ENCODE results near the gene CP.

CP gene

GRCh38 chr3:149181182-149181581 lies 40.4 kb downstream of the CP start:
- Mint-ChIP-seq H3K9me3 (no peaks in the 10 kb centered on the region), H3K27me3 (no peaks in the 10 kb centered on the region), H3K4me1 (peaks cover 0 to 3% of the 10 kb centered on the region in 2 donors)

GRCh38 chr3:149180057-149180573 lies 41.5 kb downstream of the CP start:
- no peak overlapping the region for H3K4me3 Mint-ChIP-seq
- no peak for ATAC-seq (replicated peaks)
- no peak for DNase-seq

More at GRCh38 chr3:149181182-149181581, 40.4 kb downstream of the CP start:
- peaks cover 8 to 24% of the 10 kb centered on the region in 2 donors for H3K36me3 Mint-ChIP-seq
- no peak overlapping the region for H3K4me3 Mint-ChIP-seq
- ATAC-seq (replicated peaks), result no peak
- DNase-seq, result no peak
- H3K27ac Mint-ChIP-seq, result no peak overlapping the region

GRCh38 chr3:149179220-149179619 lies 42.4 kb downstream of the CP start:
- no peak for DNase-seq
- Mint-ChIP-seq H3K9me3 (no peaks in the 10 kb centered on the region), H3K4me1 (peaks cover 4 to 13% of the 10 kb centered on the region in 2 donors), H3K27ac (no peak overlapping the region), H3K4me3 (no peak overlapping the region), H3K27me3 (no peaks in the 10 kb centered on the region), H3K36me3 (peaks cover 11 to 20% of the 10 kb centered on the region in 2 donors)
- no peak for ATAC-seq (replicated peaks)

More at GRCh38 chr3:149180057-149180573, 41.5 kb downstream of the CP start:
- Mint-ChIP-seq H3K36me3 (peaks cover 9 to 20% of the 10 kb centered on the region in 2 donors), H3K27ac (no peak overlapping the region), H3K27me3 (no peaks in the 10 kb centered on the region), H3K4me1 (peaks cover 2 to 4% of the 10 kb centered on the region in 2 donors), H3K9me3 (no peaks in the 10 kb centered on the region)

DNA sequence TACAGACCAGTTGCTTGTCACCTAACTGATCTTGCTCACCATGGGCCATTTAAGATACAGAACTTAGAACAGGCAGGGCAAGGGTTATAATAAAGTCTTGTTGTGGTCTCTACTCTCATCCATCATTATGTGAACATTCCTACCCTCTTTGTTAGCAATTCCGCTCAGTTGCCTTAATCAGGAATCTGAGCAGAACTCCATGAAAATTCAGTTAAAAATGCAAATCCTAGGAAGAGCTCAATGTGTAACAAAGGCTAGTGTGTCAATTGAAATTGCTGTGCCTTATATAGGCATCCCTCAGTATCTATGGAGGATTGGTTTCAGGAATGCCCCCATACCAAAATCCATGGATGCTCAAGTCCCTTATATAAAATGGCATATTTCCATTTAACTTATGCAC lies 44.5 kb downstream of the CP start:
- ATAC-seq (replicated peaks), result no peak

GRCh38 chr3:149174901-149175300 lies 46.7 kb downstream of the CP start:
- no peaks in the 10 kb centered on the region for H3K9me3 Mint-ChIP-seq
- H3K4me1 Mint-ChIP-seq, result peaks cover 4 to 15% of the 10 kb centered on the region in 2 donors
- ATAC-seq (replicated peaks), result peak; percentile 77 to 82
- H3K27me3 Mint-ChIP-seq, result no peaks in the 10 kb centered on the region
- H3K36me3 Mint-ChIP-seq, result peaks cover 27 to 36% of the 10 kb centered on the region in 2 donors
- no peak overlapping the region for H3K4me3 Mint-ChIP-seq
- H3K27ac Mint-ChIP-seq, result peak overlapping the region; percentile 26
- no peak for DNase-seq

More for the DNA sequence above, 44.5 kb downstream of the CP start:
- no peak for DNase-seq
- Mint-ChIP-seq H3K9me3 (no peaks in the 10 kb centered on the region), H3K4me1 (peaks cover 4 to 15% of the 10 kb centered on the region in 2 donors), H3K36me3 (peaks cover 16 to 28% of the 10 kb centered on the region in 2 donors), H3K27me3 (no peaks in the 10 kb centered on the region), H3K27ac (no peak overlapping the region), H3K4me3 (no peak overlapping the region)

- DNase-seq (no peak), ATAC-seq (replicated peaks) (no peak)
- Mint-ChIP-seq H3K4me1 (peaks cover 7 to 15% of the 10 kb centered on the region in 2 donors), H3K9me3 (no peaks in the 10 kb centered on the region), H3K36me3 (peaks cover 37 to 48% of the 10 kb centered on the region in 2 donors), H3K27ac (no peak overlapping the region), H3K27me3 (no peaks in the 10 kb centered on the region), H3K4me3 (no peak overlapping the region)
These were observed 51.0 kb downstream of the CP start for GRCh38 chr3:149170672-149171071.

DNA sequence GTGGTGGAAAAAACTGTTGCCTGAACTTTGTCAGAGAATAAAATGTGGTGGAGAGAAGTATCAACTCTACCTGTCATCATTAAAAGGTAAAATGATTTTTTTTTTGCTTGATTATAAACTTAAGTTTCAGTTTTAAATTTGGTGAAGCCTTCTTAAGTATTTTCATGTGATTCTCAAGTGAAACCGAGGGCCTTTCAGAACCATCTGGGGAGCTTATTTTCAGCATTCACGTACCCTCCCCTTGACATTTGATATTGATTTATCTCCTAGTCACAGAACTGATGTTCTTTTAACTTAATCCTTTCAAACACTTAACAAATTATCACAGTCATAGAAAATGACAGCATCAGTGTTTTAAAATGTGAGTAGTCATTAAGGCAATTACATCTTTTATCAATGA lies 53.7 kb downstream of the CP start:
- Mint-ChIP-seq H3K4me1 (peaks cover 0 to 9% of the 10 kb centered on the region in 2 donors), H3K36me3 (peaks cover 38 to 43% of the 10 kb centered on the region in 2 donors), H3K27me3 (no peaks in the 10 kb centered on the region), H3K9me3 (no peaks in the 10 kb centered on the region), H3K27ac (no peak overlapping the region), H3K4me3 (no peak overlapping the region)
- no peak for DNase-seq
- no peak for ATAC-seq (replicated peaks)

- H3K27ac Mint-ChIP-seq, result no peak overlapping the region
- no peak overlapping the region for H3K4me3 Mint-ChIP-seq
- H3K9me3 Mint-ChIP-seq, result no peaks in the 10 kb centered on the region
- ATAC-seq (replicated peaks) (no peak), DNase-seq (no peak)
- peaks cover 0 to 9% of the 10 kb centered on the region in 2 donors for H3K4me1 Mint-ChIP-seq
- H3K27me3 Mint-ChIP-seq, result no peaks in the 10 kb centered on the region
- H3K36me3 Mint-ChIP-seq, result peaks cover 35 to 44% of the 10 kb centered on the region in 2 donors
These were observed 58.6 kb downstream of the CP start for GRCh38 chr3:149163066-149163465.

DNA sequence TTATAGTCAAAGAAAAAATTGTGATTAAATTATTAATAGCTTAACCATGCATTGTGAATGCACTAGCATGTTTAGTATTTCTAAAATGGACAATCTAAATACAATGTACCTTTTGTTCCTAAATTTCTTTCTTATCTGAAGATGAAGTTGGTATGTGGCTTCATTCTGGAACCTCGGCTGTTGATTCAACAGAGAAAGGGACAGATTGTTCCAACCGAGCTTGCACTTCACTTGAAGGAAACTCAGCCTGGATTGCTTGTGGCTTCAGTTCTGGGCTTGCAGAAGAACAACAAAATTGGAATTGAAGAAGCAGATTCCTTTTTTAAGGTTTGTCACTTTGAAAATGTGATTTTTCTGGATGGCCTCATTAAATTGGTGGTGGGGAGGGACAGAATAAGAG lies 59.6 kb downstream of the CP start:
- H3K4me3 Mint-ChIP-seq, result no peak overlapping the region
- no peaks in the 10 kb centered on the region for H3K27me3 Mint-ChIP-seq
- peaks cover 0 to 9% of the 10 kb centered on the region in 2 donors for H3K4me1 Mint-ChIP-seq
- H3K9me3 Mint-ChIP-seq, result no peaks in the 10 kb centered on the region
- peaks cover 35 to 44% of the 10 kb centered on the region in 2 donors for H3K36me3 Mint-ChIP-seq
- ATAC-seq (replicated peaks) (no peak), DNase-seq (no peak)
- no peak overlapping the region for H3K27ac Mint-ChIP-seq

DNA sequence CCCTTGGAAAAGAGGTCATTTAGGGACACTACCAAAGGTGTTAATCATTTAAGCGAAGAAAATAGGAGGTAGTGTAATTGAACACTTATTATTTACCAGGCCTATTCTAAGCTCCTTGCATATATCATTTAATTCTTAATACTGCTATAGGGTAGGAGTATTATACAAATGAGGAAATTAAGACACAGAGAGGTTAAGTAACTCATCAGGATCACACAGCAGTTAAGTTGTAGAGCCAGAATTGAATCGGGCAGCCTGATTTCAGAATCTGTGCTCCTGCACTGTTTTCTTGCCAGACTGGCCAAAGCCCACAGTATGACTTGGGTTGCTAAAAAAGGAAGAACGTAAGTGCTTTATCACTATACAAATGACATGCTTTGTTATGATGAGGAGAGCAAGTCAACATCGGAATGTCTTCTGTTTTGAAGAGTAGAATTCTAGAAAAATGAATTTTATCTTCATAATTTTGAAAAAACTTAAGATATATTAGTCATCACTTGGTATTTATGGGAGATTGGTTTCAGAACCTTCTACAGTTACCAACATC lies 60.8 kb downstream of the CP start:
- no peaks in the 10 kb centered on the region for H3K27me3 Mint-ChIP-seq
- peaks cover 0 to 9% of the 10 kb centered on the region in 2 donors for H3K4me1 Mint-ChIP-seq
- no peaks in the 10 kb centered on the region for H3K9me3 Mint-ChIP-seq
- DNase-seq (no peak), ATAC-seq (replicated peaks) (no peak)
- no peak overlapping the region for H3K4me3 Mint-ChIP-seq
- H3K36me3 Mint-ChIP-seq, result peaks cover 36 to 46% of the 10 kb centered on the region in 2 donors
- no peak overlapping the region for H3K27ac Mint-ChIP-seq

DNA sequence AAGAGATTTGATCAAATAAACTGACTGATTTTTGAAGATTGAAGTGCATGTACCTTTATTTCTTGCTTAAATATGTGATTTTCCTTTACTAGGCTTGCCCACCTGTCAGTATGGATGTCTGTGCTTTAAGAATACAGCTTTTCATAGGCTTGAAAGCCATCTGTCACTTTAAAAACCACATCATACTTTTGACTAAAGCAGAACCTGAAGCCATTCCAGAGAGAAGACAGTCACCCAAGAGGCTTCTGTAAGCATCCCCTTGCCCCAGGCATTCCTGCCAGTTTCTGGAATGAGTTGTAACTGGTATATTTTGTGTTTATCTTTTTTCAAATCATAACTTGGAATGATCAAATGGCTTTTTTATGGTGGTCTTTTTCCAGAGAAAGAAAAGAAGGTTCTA lies 68.2 kb downstream of the CP start:
- no peaks in the 10 kb centered on the region for H3K27me3 Mint-ChIP-seq
- no peaks in the 10 kb centered on the region for H3K9me3 Mint-ChIP-seq
- DNase-seq, result no peak
- H3K4me1 Mint-ChIP-seq, result peaks cover 21 to 34% of the 10 kb centered on the region in 2 donors
- H3K4me3 Mint-ChIP-seq, result no peak overlapping the region
- ATAC-seq (replicated peaks), result no peak
- peaks cover 31 to 44% of the 10 kb centered on the region in 2 donors for H3K36me3 Mint-ChIP-seq
- peak overlapping the region; percentile 9 for H3K27ac Mint-ChIP-seq

DNA sequence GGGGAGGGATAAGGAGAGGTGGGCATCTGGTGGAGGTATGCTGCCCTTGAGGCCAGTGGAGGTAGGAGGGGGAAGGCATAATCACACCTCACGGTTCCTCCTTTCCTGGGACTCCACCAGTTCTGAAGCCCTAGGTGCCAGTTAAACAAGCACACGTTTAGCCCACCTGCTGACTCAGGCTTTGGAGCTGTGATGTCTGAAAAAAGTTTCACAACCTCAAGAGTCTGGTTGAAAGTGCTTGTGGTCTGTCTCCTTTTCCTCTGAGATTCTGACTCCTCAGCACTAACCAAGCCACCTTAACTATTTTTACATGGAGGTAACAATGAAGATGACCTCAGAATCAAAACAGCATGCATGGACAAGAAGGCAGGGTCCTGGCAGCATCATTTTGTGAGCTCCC lies 69.2 kb downstream of the CP start:
- no peak for DNase-seq
- no peak overlapping the region for H3K27ac Mint-ChIP-seq
- peak; percentile 95 to 97 for ATAC-seq (replicated peaks)
- peaks cover 21 to 40% of the 10 kb centered on the region in 2 donors for H3K4me1 Mint-ChIP-seq
- no peak overlapping the region for H3K4me3 Mint-ChIP-seq
- H3K9me3 Mint-ChIP-seq, result no peaks in the 10 kb centered on the region
- no peaks in the 10 kb centered on the region for H3K27me3 Mint-ChIP-seq
- peaks cover 33 to 48% of the 10 kb centered on the region in 2 donors for H3K36me3 Mint-ChIP-seq

- Mint-ChIP-seq H3K27me3 (no peaks in the 10 kb centered on the region), H3K9me3 (no peaks in the 10 kb centered on the region), H3K4me3 (no peak overlapping the region), H3K36me3 (peaks cover 30 to 44% of the 10 kb centered on the region in 2 donors), H3K4me1 (peaks cover 21 to 40% of the 10 kb centered on the region in 2 donors), H3K27ac (no peak overlapping the region)
- ATAC-seq (replicated peaks) (no peak), DNase-seq (no peak)
These were observed 69.8 kb downstream of the CP start for GRCh38 chr3:149151843-149152242.

- ATAC-seq (replicated peaks), result no peak
- DNase-seq, result no peak
- H3K4me1 Mint-ChIP-seq, result peaks cover 23 to 40% of the 10 kb centered on the region in 2 donors
- H3K27ac Mint-ChIP-seq, result no peak overlapping the region
- no peak overlapping the region for H3K4me3 Mint-ChIP-seq
- no peaks in the 10 kb centered on the region for H3K27me3 Mint-ChIP-seq
- H3K36me3 Mint-ChIP-seq, result peaks cover 25 to 39% of the 10 kb centered on the region in 2 donors
- H3K9me3 Mint-ChIP-seq, result no peaks in the 10 kb centered on the region
These were observed 71.2 kb downstream of the CP start for GRCh38 chr3:149150436-149150835.

GRCh38 chr3:149145974-149146373 lies 75.7 kb downstream of the CP start:
- peak; percentile 88 to 90 for ATAC-seq (replicated peaks)
- no peaks in the 10 kb centered on the region for H3K27me3 Mint-ChIP-seq
- no peak overlapping the region for H3K4me3 Mint-ChIP-seq
- peaks cover 29 to 51% of the 10 kb centered on the region in 2 donors for H3K4me1 Mint-ChIP-seq
- no peak overlapping the region for H3K27ac Mint-ChIP-seq
- H3K9me3 Mint-ChIP-seq, result no peaks in the 10 kb centered on the region
- DNase-seq, result peak; percentile 28
- peaks cover 23 to 50% of the 10 kb centered on the region in 2 donors for H3K36me3 Mint-ChIP-seq

All from stimulated activated naive B cell treated with anti-CD40 and anti-IgM and Interleukin-4, amounts not matched to agents 10 μg/mL and 1 μg/mL and 100 μg/mL, for 72 hours (primary cell).